Activated CD4-positive, alpha-beta T cell treated with anti-CD3 and anti-CD28 coated beads, Interleukin-2, Interleukin-6, amounts not matched to agents 100 ng/mL and 50 ng/mL, durations not matched to agents 16 hours and 8 hours (primary cell): ENCODE data around the gene SP140.
"Not testable (repeated sequence)": the region's sequence is repeated elsewhere in the genome, so short reads cannot be mapped to it uniquely, and the experiment has no call there.

ENCODE experiments used
- DNase-seq: peaks from one replicate; pipeline ENCODE4 v3.0.0-alpha.2; 2020

Gene SP140

DNA sequence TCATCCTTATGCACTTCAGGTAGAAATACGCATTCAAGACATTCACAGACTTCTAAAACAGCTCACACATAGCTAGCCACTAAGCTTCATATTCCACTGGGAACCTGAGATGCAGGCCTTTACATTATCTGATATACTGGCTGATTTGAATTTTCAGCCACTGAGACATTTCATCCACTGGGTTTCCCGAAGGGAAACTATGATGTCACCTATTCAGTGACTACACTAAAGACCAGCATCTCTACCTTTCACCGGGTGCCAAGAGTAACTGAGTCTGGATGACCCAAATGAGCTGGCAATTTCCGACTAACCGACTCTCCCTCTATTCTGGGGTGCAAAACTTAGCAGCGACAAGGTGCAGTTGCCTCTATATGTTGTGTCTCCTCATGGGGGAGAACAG, 69.7 kb downstream of the SP140 start:
- DNase-seq, result no peak

DNA sequence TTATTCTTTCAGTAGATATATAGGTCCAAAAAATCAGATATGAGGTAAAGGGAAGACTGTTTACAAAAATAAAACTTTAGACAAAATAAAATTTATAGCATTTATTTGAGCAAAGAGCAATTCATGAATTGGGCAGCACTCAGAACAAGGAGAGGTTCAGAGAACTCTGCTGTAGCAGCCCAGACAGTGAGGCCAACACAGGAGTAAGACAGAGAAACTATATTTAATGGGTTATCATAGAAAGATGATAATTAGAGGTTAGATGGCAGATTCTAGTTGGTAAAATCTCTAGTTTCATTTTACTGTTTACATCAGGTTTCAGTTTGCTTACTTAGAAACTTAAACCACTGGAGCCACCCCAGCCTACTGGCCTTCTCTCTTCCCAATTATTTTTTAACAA, 71.4 kb downstream of the SP140 start:
- DNase-seq, result no peak

DNA sequence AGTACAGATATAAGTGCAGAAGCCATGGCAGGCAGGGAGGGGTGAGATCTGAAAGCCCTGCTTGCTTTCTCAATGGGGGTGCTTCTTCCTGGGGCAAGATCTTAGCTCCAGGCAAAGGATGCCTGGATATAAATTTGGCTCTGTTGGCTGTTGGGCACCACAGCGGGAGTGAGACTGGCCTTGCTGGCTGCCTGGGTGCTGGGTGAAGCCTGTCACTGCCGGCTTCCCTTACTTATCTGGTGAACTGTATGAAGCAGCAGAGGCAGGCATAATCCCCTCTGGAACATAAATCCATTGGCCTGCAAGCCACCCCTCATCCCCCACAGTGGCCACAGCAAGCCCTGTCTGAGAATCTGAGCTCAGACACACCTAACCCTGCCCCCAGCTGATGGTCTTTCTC, 74.1 kb downstream of the SP140 start:
- no peak for DNase-seq

DNA sequence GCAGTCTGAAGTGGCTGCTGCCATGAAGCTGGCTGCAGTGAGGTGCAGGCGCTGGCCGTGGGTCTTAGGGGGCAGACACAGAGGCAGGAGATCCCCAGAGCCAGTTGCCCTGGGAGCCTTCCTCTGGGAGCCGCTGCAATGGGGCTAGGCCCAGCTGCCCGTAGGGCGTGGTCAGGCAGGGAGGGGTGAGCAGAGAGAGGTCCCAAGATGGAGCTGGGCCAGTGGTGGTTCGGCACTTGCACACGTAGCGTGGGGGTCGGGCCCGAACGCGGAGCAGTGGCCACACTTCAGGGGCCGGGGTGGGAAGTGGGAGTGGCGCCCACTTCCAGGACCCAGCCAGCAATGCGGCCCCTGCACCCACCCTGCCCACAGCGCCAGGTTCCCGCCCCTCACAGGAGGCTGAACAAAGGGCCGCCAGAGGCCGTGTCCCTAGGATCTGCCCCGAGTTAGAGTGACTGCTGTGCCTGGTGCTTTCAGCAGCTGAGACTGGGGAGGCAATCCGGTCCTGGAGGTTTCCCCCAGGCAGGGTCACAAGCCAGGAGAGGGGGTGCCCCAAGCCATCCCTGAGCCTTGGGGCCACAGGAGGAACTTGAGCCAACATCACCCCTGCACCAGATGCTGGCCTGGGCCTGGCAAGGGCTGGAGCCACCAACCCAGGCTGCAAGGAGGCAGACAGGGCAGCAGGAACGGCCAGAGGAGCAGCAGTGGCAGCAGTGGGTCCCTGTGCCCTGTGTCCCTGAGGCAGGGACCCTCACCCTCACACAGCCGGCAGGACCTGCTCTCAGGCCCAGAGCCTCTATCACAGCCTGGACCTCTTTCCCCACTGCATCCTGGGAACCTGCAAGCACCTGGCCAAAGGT, 80.1 kb downstream of the SP140 start:
- no peak for DNase-seq

GRCh38 chr2:230306474-230306873, 80.9 kb downstream of the SP140 start:
- no peak for DNase-seq

- DNase-seq, result no peak
These were observed 81.9 kb downstream of the SP140 start for GRCh38 chr2:230307485-230307884.

DNA sequence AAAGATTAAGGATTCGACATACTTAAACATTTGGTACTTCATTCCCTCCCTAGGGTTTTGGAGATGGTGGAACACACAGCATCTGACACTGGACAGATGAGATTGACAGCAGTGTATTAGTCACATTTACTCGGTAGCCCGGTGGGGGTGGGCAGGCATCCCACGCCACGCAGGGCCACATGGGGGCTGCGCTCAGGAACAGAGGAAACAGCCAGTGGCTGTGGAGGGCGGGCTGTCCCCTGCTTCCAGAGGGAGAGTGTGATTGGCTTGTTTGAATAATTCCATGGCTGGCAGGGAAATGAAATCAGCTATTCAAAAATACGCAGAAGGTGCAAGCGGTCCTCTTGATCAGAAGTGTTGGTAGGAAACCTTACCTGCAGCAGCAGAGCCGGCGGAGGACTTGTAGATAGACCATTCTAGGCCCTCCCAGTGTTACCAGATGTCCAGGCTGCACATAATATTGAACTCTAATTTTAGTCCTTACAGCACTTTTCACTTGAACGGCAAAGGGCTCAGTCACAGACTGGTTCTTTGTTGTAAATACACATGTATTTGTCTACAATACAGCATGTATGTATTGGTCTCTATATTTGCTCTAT, 83.0 kb downstream of the SP140 start:
- DNase-seq, result no peak

GRCh38 chr2:230310792-230311191, 85.3 kb downstream of the SP140 start:
- not testable (repeated sequence) for DNase-seq

- DNase-seq, result not testable (repeated sequence)
These were observed 86.1 kb downstream of the SP140 start for GRCh38 chr2:230311634-230312033.

- no peak for DNase-seq
These were observed 87.1 kb downstream of the SP140 start for GRCh38 chr2:230312638-230313037.

- DNase-seq, result no peak
These were observed 91.8 kb downstream of the SP140 start for GRCh38 chr2:230317366-230317765.

DNA sequence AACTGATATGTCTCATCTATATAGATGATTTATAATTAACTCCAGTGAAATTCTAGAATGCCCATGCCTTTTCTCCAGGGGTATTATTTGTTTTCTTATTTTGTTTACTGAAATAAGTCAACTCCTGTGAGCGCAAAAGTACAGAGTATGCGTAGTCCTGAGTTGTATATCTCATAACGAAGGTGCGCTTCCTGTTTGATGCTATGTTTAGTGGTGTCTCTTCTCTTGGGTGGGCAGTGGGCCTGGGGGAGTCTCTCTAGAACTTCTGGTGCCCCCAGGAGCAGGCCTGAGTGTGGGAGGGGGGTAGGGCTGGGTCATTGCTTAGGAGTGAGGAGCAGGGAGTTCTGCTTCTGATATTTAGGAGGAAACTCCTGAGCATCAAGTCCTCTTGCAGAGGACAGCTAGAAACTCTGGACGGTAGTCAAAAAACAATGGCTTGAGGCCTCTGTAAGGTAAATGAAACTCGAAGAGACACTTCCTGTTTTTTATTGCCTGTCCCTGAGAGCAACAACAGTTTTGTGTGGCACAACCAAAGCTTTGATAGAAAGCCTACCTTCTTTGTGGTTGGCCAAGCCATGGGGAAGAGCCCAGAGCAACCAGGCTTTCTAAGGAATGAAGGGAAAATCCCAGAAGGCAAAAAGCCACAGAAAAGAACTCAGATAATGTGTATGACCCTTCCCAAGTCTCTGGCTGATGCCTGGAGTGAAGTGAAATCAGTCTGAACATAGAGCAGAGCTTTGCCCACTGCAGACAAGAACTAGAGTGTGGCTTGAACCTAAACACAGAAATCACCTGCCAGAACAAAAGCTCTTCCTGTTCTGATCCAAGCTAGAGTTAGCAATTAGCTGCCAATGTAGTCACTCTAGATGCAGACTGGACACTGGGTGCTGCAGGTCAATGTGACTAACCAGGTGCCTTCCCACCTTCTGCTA, 92.9 kb downstream of the SP140 start:
- peak; percentile 19 for DNase-seq

DNA sequence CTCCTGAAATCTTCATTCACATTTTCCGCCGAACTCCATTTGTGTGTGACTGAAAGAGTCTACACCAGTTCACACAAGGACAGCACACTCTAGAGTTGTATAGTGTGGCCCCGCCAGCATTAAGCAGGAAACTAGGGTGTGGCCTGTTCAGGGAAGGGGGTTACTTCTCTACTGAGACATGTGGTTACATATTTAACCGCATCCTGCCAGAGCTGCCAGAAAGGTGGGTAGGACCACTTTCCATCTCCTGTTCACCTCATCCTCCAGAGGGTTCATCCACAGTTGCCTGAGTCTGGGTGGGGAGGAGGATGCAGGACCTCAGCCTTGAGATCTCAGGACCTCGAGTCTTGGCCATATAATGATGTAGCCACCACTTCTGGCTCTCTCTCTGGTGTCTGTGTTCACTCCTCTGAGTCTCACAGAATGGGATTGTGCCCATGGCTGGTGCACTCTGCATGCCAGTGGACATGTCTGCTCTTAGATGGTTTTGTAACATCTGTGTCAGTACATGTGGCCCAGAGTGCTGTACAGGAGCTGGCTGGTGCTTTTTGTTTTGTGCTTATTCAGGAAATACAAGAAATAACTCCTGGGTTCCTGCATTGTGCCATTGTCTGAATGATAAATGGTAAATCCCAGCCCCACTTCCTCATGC, 93.8 kb downstream of the SP140 start:
- peak; percentile 90 for DNase-seq

- DNase-seq, result no peak
These were observed 95.5 kb downstream of the SP140 start for GRCh38 chr2:230321031-230321430.

GRCh38 chr2:230322561-230323384, 97.2 kb downstream of the SP140 start:
- no peak for DNase-seq

DNA sequence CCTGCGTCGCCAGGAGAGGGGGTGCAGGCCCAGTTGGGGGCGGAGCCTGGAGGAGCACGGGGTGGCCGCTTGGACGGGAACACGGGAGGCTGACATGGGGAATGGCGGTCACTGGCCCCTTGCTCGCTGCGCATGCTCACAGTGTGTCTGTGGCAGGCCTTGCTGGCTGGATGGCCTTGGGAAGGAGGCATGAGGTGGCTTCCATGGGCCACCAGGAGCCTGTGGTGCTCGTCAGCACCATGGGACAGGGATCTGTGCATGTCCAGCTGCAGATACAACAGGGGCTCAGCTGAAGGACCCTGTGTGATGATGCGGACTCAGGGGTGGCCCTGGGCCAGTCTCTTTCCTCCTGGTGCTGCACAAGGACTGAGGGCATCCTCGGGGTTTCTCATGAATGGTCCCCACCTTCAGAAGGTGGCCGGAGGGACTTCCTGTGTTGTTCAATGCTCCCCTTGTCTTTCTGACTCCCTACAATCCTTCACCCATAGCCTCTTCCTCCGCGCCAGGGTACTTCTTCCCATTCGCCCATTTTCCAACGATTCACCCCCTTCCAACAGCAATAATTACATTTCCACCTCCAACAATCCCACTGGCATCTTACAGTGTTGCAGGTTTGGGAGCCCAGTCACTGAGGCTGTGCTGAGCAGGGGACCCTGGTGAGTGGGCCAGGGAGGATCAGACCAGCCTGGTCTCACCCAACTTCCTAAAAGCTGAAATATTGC, 98.0 kb downstream of the SP140 start:
- peak; percentile 23 for DNase-seq

GRCh38 chr2:230324503-230324902, 99.0 kb downstream of the SP140 start:
- DNase-seq, result no peak

GRCh38 chr2:230325316-230326243, 100.0 kb downstream of the SP140 start:
- no peak for DNase-seq

GRCh38 chr2:230326453-230327417, 101.2 kb downstream of the SP140 start, which contains the start of gene SP140L:
Gene SP140L, plus strand, starts transcription at chr2:230327193. Its CDS starts 77 bp downstream, at chr2:230327270.
- peak; percentile 90 for DNase-seq
